Fibroblast of skin of scalp (primary cell): ENCODE measurements around the gene ZNF662. TPM values are rescaled to one million over a fixed set of nuclear protein-coding genes. Genes with fewer than 3 reads are reported as not detected.
"Not testable (repeated sequence)": the region's sequence is repeated elsewhere in the genome, so short reads cannot be mapped to it uniquely, and the experiment has no call there.

Experiments used
- DNase-seq: peaks from one replicate; pipeline ENCODE4 v3.0.0-alpha.2; 2013
- polyA plus RNA-seq, 2 experiments: library from polyadenylated mRNA; unstranded; fragments of 120-200 nt; gene quantifications; one replicate each; pipeline ENCODE4 v1.2.1, GENCODE V29; 2013; ENCODE audit not compliant: insufficient read length in 2 of 2

ZNF662 gene
- 2.5 TPM for polyA plus RNA-seq (2013, experiment 1 of 2; ENCODE audit: insufficient read length)
- polyA plus RNA-seq (2013, experiment 2 of 2; ENCODE audit: insufficient read length): 2.9 TPM

GRCh38 chr3:42906070-42906847 is at the start of gene ZNF662:
TSS of gene ZNF662 (plus strand) at chr3:42906142. CDS start at chr3:42908115, 1,973 bp downstream.
- peak; percentile 52 for DNase-seq

- DNase-seq: no peak
These were observed 49.4 kb upstream of the ZNF662 start for GRCh38 chr3:42856544-42856943.

DNA sequence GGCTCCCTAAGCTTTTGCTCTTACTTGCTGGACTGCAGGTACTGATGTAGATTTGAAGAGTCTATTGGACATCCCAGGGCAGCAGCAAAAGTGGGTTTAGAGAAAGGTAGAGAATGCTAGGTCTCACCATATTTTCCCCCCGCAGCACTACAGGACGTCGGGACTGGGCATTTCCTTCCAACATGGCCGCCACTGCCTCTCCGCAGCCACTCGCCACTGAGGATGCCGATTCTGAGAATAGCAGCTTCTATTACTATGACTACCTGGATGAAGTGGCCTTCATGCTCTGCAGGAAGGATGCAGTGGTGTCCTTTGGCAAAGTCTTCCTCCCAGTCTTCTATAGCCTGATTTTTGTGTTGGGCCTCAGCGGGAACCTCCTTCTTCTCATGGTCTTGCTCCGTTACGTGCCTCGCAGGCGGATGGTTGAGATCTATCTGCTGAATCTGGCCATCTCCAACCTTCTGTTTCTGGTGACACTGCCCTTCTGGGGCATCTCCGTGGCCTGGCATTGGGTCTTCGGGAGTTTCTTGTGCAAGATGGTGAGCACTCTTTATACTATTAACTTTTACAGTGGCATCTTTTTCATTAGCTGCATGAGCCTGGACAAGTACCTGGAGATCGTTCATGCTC is 41.5 kb upstream of the ZNF662 start:
- DNase-seq: no peak

- DNase-seq: no peak
These were observed 40.7 kb upstream of the ZNF662 start for GRCh38 chr3:42865256-42865655.

- DNase-seq: no peak
These were observed 38.8 kb upstream of the ZNF662 start for GRCh38 chr3:42867138-42867537.

DNA sequence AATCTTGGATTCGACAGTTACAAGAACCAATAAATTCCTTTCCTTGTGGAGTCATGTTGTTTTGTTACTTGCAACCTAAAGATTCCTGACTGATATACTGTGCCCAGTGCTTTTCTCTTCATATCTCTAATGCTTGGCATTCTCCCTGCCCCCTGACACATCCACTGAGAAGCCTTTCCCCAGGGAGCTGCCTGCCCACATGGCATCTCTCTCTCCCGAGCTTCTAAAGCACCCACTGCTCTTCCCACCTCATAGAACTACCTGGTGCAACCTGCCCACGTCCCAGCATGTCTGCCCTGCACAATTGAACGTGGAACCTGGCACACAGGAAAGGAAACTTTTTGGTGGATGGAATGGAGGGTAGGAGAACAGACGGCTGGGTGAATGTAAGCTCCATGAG is 37.1 kb upstream of the ZNF662 start:
- DNase-seq: no peak

DNA sequence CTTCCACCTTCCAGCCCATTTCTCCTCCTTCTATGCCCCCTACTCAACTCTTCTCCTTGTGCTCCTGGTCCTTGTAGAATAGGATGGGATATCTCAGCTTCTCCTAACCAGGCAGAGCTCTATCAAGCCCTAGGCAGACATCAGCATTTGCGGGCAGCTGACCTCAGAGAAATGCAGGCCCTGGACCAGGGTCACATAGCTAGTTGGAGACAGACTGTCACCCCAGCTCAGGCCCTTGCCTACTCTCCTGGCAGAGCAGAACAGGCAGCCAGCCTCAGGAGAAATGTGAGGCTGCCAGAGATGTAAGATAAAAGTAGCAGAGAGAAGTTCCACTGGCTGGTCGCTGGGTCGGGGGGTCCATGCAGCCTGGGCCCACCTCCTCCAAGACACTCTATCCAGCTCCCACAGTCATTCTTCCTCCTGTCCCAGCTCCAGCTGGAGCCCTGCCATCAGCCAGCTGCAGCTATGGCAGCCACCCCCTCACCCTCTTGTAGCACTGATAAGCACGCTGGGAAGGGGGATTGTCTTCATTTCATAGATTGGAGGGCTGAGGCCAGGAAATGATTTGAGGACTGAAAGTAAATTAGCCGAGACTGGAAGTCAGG is 34.2 kb upstream of the ZNF662 start:
- DNase-seq: no peak

DNA sequence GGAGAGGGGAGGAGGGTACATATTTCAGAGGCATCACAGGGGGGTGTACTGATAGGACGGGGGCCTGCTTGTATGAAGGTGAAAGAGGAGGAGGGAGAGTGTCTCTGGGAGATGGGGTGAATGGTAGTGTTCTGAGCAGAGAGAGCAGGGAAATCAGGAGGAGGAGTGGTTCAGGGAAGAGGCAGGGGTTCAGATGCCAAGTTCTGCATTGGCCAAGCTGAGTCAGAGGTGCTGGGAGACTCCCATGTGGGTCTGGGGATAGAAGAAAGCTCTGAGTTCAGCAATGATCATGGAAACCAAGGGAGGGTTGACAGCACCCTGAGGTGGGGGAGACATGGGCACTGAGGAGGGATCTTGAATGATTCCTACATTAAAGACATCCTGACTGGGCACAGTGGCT is 33.2 kb upstream of the ZNF662 start:
- no peak for DNase-seq

DNA sequence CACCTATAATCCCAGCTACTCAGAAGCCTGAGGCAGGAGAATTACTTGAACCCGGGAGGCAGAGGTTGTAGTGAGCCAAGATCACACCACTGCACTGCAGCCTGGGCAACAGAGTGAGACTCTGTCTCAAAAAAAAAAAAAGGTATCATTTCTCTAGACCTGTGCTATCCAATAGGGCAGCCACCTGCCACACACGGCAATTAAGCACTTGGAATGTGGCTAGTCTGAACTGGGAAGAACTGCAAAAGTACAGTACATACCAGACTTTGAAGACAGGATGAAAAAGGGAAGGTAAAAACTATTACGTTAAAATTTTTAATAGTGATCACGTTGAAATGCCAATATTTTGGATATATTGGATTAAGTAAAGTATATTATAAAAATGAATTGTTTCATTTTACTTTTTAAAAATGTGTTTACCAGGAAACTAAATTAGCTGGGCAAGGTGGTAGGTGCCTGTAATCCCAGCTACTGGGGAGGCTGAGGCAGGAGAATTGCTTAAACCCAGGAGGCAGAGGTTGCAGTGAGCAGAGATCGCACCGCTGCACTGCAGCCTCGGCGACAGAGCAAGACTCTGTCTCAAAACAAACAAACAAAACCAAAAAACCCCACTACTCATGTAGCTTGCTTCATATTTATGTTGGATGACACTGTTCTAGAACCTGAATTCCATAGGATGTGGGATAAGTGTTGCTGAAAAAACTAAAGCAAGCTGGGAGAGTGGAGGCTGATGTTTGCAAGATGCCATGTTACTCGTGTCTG is 32.5 kb upstream of the ZNF662 start:
- DNase-seq: no peak

- no peak for DNase-seq
These were observed 31.2 kb upstream of the ZNF662 start for GRCh38 chr3:42874749-42875148.

- no peak for DNase-seq
These were observed 30.4 kb upstream of the ZNF662 start, which contains the start of gene CYP8B1 for GRCh38 chr3:42875325-42876151. TSS of gene CYP8B1 (minus strand) at chr3:42875879. CDS start at chr3:42875816, 63 bp downstream.

DNA sequence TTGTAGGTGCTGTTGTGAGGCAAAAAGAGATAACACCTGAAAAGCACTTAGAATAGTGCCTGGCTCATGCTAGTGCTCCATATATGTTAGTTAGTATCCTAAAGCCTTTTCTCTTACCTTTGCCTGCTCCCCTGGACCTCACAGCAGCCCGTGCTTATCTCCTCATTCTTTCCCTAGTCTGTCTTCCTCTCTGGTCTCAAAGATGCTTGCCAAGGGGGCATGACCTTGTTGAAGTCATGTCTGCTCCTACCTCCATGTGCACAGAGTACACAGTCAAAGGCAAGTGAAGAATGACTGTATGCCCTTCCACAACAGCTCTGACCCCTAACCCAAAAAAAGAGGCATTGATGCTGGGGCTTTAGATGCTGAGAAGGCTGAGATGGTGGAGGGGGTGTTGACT is 29.5 kb upstream of the ZNF662 start:
- DNase-seq: no peak

- no peak for DNase-seq
These were observed 28.8 kb upstream of the ZNF662 start for GRCh38 chr3:42876940-42877720.

DNA sequence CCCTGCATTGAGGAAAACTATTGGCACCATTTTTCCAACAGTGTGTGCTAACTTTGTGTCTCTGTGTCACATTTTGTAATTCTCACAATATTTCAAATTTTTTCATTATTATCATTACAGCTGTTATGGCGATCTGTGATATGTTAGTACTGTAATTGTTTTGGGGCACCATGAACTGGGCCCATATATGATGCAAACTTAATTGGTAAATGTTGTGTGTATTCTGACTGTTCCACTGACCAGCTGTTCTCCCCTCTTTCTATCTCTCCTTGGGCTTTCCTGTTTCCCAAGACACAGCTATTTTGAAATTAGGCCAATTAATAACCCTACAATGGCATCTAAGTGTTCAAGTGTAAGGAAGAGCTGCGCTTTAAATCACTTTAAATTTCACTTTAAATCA is 28.1 kb upstream of the ZNF662 start:
- DNase-seq: no peak

DNA sequence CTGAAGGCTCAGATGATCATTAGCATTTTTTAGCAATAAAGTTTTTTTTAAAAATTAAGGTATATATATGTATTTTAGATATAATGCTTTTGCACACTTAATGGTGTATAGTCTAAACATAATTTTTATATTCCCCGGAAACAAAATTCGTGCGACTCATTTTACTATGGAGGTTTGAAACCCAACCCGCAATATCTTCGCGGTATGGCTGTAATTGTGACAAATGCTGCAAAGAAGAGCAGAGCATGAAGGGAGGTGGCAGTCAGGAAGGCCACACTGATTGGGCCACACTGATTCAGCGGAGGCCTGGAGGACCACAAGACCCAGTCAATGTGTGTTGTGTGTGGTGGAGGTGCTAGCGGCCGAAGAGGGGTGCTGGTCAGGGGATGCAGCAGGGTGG is 25.8 kb upstream of the ZNF662 start:
- DNase-seq: no peak

- DNase-seq: peak; percentile 84
These were observed 25.1 kb upstream of the ZNF662 start for GRCh38 chr3:42880601-42881451.

DNA sequence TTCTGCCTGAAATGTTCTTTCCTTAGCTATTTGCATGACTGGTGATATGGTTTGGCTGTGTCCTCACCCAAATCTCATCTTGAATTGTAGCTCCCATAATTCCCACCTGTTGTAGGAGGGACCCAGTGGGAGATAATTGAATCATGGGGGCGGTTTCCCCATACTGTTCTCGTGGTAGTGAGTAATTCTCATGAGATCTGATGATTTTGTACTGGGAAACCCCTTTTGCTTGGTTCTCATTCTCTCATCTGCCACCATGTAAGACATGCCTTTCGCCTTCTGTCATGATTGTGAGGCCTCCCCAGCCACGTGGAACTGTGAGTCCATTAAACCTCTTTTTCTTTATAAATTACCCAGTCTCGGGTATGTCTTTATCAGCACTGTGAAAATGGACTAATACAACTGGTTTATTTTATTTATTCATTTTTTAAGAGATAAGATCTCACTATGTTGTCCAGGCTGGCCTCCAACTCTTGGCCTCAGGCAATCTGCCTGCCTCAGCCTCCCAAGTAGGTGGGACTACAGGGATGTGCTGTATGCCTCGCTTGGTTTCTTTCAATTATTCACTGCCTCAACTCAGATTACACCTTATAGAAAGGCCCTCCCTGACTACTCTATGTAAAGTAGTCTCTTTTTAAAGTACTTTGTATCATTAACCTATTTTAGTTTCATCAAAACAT is 22.6 kb upstream of the ZNF662 start:
- DNase-seq: not testable (repeated sequence)

- DNase-seq: no peak
These were observed 21.6 kb upstream of the ZNF662 start for GRCh38 chr3:42884324-42884723.

DNA sequence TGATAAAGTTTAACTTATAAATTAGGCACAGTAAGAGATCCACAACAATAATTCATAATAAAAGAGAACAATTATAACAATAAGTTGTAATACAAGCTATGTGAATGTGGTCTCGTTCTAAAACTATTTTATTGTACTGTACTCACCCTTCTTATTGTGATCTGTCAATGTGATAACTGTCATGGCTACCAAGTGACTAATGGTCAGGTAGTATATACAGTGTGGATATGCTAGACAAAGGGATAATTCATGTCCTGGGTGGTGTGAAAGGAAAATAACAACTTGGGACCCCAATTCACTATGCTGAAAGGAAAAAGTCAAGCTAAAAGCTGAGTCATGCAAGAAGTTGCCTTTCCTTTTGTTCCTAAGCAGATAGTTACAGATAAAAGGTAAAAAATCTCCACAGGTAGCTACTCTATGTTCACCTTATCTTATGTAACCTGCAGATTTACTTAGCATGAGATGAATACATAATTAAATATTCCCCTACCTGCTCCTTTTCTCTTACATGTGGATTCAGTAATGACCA is 19.6 kb upstream of the ZNF662 start:
- DNase-seq: no peak
